HG02870 (cell line): ENCODE results near the gene PER1.

Experiments
- ATAC-seq: cut with Tn5 transposase; IDR thresholded peaks from one replicate; pipeline ENCODE4 v1.9.1; 2021; ENCODE audit warnings: mild to moderate bottlenecking, moderate library complexity; ENCODE audit not compliant: unreplicated experiment

Gene PER1, protein sequence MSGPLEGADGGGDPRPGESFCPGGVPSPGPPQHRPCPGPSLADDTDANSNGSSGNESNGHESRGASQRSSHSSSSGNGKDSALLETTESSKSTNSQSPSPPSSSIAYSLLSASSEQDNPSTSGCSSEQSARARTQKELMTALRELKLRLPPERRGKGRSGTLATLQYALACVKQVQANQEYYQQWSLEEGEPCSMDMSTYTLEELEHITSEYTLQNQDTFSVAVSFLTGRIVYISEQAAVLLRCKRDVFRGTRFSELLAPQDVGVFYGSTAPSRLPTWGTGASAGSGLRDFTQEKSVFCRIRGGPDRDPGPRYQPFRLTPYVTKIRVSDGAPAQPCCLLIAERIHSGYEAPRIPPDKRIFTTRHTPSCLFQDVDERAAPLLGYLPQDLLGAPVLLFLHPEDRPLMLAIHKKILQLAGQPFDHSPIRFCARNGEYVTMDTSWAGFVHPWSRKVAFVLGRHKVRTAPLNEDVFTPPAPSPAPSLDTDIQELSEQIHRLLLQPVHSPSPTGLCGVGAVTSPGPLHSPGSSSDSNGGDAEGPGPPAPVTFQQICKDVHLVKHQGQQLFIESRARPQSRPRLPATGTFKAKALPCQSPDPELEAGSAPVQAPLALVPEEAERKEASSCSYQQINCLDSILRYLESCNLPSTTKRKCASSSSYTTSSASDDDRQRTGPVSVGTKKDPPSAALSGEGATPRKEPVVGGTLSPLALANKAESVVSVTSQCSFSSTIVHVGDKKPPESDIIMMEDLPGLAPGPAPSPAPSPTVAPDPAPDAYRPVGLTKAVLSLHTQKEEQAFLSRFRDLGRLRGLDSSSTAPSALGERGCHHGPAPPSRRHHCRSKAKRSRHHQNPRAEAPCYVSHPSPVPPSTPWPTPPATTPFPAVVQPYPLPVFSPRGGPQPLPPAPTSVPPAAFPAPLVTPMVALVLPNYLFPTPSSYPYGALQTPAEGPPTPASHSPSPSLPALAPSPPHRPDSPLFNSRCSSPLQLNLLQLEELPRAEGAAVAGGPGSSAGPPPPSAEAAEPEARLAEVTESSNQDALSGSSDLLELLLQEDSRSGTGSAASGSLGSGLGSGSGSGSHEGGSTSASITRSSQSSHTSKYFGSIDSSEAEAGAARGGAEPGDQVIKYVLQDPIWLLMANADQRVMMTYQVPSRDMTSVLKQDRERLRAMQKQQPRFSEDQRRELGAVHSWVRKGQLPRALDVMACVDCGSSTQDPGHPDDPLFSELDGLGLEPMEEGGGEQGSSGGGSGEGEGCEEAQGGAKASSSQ (N-terminal part only)

DNA sequence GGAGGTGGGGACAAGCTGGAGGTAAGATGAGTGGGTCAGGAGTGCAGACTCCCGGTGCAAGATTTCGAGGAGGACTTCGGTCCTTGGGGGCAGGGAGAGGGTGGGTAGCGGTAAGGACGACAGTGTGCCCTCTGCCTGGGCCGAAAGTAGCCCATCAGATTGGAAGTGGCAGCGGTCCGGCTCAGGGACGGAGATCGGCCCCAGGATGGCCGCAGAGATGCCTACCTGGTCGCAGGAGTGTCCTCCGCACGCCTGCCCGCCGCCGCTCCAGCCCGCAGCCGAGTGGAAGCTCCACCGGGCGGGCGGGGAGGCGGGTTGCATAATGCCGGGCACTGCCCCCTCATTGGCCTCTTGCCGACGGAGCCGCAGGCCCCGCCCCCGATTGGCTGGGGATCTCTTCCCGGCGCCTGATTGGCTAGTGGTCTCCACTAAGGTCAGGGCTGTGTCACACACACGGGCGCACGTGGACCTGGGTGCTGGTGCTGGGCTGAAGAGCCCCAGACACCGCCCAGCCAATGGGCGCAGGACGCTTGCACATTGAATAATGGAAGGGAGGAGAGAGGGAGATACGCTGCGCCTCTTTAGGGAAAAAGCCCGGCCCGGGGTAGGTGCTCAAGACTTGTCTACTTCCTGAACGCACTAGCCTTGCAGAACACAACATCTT is at the start of gene PER1:
TSS of gene PER1 (minus strand) at position 293 of the 664 bp plus-strand sequence. CDS start 1,698 bp downstream, outside the sequence.
- ATAC-seq = no peak

DNA sequence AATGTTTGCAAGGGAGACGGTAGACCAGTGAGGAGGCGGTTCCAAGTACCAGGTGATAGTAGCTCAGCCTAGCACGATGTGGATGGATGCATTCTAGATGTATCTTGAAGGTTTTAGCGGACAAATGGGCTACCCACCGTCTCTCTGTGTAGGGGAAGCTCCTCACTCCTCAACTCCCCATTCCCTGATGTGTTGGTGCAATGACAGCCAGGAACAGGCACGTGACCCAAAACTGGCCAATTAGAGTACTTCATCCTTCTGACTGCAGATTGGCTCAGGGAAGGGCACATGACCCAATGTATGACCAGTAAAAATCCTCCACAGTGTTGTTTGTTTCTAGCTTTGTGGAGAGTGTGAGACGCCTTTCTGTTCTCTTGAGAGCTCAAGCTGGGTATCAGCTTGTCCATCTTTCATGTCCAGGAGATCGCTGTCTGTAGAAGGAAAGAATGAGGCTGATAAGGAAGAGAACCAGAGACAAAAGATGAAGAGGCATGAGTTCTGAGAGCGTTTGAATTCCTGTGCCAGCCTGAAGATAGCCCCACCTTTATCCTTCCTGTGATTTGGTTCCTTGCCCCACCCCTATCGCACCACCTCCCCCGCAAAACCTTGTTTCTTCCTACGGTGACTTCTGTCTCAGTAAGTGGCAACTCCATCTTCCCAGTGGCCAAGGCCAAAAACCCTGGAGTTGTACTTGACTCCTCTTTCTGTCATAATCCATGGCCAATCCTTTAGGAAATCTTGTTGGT is 40.0 kb upstream of the PER1 start:
- ATAC-seq = no peak

DNA sequence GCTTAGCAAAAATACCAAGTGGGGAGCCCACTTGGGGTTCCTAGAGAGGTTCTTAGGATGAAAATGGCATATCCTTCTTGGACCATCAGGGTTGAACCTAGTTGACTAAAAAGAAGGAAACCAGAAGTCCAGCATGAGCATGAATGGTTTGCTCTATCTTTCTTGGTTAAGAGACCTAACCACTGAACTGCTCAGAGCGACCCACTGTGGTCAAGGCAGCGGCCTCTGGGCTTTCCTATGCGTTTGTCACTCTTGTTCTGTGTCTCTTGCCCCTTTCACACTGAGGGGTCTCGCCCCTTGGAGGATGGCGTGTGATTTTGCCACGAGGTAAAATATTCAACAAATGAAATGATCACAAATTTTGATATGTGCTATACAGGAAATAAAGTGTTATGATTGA is 38.3 kb upstream of the PER1 start:
- no peak for ATAC-seq

DNA sequence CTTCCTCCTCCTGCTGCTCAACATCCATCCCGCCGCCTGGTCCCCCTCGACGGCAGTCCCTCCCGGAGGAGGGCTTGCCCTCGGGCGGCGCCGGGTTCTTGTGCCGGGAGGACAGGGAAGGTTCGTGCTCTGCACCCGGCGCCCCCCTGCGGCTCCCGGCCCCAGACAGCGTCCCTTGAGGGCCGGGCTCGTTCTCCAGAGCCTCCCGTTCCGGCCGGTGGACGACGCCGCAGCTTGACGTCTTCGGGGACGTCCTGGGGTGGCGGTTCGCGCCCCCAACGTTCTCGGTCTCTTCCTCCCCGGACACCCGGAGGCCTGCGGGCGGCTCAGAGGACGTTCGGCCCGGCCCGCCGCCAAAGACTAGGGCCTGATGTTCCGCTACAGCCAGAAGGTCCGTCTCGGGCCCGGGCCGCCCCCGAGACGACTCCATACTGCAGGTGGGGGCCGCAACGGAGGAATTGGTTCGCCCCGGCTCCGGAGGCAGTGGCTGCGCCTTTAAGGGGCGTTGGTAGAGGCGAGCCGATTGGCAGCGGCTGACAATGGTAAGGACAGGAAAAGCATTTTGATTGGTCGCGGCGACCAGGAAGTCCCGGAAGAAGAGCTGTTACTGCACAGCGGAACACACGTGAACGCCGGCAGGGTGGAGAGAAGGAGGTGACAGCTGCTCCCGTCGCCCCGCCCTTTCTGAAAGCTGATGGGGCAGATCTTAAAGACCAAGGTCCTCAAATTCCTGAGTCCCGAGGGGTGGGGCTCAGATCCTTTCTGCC is 37.7 kb upstream of the PER1 start, which contains the start of gene BORCS6:
TSS of gene BORCS6 (minus strand) at position 470 of the 767 bp plus-strand sequence. CDS start at position 430, 40 bp downstream.
- ATAC-seq = peak; percentile 50

DNA sequence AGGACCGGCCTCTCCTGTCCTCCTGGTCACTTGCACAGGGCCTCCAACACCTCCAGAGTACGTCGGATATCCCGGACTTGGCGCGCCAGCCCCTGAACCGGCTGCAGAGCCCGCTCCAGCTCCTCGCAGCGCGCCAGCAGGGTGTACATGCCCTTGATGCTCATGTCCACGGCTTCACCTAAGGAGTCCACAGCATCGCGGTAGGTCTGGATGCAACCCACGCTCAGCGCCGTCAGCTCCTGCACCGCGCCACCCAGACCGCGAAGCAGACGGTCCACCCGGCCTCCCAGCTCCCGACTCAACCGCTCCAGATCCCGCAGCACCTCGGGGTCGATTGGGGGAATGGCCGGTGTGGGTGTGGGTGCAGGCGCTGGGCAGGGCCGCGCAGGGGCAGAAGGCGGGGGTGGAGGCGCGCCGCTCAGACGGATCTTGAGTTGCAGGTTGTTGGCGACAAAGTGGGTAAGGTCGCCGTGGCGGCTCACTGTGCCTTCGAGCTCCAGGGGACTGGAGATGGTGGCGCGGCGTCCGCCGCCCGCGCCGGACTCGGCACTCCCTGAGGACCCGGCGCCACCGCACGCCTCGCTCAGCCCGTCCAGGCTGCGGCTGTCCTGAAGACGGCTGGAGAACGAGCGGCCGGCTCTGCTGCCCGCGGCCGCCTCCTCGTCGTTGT is 37.0 kb upstream of the PER1 start:
- no peak for ATAC-seq

DNA sequence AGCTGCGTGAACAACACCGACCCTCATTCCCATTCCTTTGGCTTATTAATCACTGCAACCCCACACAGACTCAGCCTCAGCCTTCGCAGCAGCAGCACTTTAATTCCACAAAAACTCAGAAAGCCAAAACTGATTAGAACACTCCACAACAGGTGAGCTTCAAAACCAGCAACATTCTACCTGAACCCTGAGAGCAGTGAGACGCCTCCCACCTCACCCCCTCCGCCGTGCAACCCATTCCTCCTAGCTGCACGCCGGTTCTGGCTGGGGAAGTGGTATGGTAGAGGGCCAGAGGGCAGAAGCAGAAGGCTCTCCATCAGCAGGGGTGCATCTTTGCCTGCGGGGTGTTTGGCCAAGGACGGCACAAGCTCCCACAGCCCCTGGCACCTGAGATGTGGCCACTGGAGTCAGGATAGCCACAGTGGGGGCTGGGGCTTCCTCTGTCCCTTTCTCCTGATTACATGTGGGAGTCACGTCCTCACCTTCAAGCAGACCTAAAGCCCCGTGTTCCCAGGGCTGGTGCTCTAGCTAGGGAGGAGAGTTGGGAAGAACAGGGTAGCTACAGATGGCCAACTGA is 36.1 kb upstream of the PER1 start:
- ATAC-seq = no peak

DNA sequence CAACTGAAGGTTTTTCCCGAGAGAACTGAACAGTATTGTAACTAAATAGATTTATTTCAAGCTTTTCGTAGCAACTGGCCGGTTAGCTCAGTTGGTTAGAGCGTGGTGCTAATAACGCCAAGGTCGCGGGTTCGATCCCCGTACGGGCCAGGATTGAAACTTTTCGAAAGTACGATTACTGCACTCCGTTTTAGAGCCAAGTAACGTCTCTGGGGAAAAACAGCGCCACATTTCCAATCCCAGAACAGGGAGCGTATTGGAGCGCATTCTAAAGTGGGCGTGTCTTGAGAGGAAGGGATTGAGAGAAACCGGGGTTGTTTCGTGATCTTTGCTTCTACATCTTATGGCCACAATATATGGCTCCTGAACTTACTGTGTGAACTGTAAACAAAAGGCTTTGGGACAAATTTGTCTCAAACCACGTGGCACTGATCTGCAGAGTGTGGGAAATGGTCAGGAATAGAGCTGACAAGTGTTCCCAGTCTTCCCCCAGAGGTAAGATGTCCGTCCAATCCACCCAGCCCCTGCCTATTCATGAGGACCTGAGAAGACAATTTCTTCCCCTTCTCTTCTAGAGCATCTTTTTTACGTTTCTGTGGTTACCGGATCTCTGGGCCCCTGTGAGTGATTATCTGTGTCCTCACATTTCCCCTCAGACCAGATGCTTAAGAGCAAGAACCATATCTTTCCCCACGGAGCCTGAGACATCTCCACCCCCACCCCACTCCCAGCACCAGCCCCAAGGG is 35.5 kb upstream of the PER1 start:
- peak; percentile 25 for ATAC-seq

DNA sequence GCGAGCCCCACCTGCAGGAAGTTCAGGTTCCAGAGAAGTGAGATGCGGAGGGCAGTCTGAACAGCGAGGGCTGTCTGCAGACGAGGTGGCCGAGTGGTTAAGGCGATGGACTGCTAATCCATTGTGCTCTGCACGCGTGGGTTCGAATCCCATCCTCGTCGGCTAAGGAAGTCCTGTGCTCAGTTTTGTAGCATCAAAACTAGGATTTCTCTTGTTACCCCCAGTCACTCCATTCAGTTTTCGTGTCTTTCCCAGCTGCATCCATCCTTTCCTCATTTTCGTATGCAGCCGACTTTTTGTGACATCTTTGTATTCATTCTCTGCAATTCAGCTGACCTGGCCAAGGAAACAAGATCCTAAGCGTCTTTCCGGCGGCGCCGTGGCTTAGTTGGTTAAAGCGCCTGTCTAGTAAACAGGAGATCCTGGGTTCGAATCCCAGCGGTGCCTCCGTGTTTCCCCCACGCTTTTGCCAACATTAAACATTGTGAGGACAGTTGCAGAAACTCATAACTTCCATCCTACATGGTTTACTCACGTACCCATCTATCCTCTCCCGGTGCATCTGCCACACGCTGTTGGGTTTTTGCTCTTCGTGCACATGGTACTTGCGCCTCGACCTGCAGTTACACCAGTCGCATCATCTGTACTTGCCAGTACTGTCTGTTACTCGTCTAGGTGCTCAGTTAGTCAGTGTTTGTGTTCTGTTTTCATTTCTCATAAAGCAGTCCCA is 34.7 kb upstream of the PER1 start:
- ATAC-seq = peak; percentile 28

DNA sequence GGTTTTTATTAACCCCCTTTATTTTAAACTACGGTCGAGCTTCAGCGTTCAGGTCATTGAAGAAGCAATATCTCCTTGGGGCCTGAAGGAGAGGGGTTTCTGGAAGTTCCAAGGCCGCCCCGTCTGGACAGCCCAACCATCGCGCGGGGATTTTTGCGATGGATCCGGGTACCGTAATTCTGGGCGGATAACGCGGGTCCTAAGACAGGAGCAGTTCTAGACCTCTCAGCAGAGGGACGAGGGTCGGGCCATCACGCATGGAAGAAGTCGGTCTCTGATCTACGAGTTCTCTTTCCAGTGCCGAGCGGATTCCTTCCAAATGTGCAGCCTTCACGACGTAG is 34.2 kb upstream of the PER1 start:
- no peak for ATAC-seq

DNA sequence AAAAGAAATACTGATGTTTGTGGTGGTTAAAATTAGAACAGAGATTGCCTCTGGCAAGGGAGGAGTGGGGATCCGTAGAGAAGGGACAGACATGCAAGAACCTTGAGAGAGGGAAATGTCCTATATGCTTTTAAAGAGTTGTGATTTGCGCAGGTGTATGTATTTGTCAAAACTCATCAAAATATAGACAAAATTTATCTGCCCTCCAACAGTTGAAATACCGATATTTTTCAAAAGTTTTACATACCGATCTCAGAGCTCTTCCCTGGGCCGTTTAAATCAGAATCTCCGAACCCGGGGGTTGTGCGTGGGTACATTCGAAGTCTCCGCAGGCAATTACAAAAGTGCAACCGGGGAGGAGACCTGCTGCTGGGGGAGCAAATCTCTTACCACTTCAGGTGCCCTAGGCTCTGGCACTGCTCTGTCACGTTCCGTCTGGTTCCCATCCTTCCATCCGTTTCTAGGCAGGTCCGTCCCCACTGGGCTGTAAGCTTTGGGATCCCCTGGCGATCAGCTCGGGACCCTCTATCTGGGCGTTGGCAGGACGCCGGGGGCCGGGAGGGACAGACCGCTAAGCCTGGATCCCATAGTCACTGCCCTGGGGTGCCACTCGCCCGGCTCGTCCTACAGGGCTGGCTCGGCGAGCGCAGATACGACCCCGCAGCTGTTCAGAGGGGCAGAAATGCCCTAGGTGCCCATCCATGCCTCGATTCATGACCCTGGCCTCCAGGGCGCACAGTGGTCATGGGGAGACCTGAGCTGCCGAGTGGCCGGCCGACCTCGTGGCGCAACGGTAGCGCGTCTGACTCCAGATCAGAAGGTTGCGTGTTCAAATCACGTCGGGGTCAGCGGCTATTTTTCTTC is 33.6 kb upstream of the PER1 start:
- peak; percentile 11 for ATAC-seq

DNA sequence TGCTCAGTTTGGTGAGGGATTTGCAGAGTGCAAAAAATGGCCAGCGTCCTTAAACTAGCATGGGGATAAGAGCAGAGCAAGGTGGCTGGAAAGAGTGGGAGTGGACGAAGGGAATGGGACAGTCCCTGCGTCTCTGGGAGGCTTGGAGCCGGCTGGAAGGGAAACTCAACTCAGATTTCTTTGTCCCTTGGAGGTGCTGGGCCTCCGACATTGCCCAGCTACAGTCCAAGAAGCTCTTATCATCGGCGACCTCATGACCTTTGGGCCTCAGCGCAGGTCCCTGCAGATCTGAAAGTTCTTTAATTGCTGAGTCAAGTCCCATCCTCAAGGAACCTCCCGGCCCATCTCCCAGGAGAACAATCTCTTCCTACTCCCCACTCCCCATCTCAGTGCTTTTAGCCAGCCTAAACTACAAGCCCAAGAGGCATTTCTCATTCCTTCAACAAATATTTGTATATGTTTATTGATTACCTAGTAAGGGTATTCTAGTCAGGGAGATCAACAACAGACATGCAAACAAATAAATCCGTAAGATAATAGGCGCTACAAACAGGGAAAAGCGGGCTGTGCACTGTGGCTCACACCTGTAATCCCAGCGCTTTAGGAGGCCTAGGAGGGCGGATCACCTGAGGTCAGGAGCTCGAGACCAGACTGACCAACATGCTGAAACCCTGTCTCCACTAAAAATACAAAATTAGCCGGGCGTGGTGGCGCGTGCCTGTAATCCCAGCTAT is 25.0 kb upstream of the PER1 start:
- ATAC-seq = no peak

DNA sequence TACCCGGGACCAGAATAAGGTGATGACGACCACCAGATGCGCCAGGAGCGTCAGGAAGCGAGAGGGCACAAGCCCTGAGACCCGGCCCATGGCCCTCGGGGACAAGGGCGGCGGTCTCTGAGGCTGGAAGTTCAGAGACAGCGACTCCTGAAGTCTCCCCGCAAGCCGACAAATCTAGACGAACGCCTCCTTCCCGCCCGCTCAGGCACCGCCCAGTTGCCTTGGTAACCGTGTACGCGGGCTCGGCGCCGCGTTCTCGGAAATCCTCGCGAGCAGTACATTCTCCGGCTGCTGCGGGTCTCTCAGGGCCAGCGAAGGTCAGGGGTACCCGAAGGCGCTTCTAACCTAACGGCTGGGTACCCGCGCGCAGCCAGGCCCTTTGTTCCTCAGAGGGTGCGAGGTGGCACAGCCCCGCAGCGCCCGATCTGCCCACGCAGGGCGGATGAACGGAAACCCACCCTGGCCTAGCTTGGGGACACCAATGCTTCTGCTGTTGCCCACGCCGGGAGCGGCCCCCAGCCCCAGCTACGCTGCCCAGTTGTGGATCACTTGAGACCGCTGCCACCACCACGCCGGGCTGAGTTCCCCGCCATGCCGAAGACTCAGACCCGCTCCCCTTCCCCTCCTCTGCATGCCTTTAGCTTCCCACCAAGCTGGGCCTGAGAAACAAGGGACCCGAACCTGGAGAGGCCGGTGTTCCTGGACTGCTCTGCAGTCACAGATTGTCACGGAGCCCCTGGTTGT is 24.2 kb upstream of the PER1 start, which contains the start of gene TMEM107:
TSS of gene TMEM107 (minus strand) at position 184 of the 744 bp plus-strand sequence. CDS start at position 90, 94 bp downstream.
- ATAC-seq = peak; percentile 43

DNA sequence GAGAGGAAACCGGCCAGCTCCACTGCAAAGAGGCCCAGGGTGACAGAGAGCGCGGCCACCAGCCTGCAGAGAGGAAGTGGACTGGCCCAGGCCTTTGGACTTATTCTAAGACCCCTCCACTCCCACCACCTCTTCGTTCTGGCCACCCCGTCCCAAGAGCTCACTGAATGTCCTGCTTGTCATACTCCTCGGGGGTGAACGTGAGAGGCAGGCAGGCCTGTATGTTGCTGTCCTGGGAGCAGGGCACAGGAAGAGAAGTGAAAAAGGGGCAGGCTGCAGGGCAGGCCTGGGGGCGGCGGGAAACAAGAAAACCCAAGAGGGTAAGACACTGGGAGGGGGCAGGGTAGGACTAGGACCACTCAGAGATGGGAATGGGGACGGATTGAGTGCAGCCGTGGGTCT is 23.6 kb upstream of the PER1 start:
- peak; percentile 1 for ATAC-seq

DNA sequence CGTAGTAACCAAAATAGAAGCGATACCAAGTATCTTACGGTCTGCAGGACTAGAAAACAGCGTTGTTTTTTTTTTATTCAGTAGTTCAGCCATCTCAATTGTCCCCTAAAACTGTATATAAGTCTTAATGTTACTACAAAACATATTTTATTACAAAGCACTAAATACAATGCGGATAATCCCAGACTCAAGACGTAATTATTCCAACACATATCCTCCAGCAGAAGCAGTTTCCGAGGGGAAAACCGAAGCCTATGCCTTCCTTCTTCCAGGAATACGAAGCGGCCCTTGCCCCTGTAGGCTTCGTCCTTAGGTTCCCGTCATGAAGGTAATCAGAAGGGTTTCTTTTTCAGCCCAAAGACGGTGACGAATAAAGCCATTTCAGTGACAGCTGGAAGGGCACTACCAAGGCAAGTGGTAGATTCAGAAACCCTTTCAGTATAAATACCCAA is 21.7 kb upstream of the PER1 start:
- no peak for ATAC-seq
